Epidermal melanocyte (primary cell): ENCODE results near the gene AP4B1.

Source experiments
- DNase-seq: peaks from one replicate; pipeline ENCODE4 v3.0.0; 2011; ENCODE audit warnings: low spot score; ENCODE audit not compliant: insufficient read length

Gene AP4B1

GRCh38 chr1:113930499-113931161 lies 26.0 kb upstream of the AP4B1 start:
- DNase-seq = no peak

- DNase-seq = no peak
Measured at GRCh38 chr1:113929750-113930498, 25.3 kb upstream of the AP4B1 start.

- peak; percentile 70 for DNase-seq
Measured at GRCh38 chr1:113928941-113929749, 24.5 kb upstream of the AP4B1 start, which contains the start of gene HIPK1. TSS of gene HIPK1 (plus strand) at chr1:113929324.

DNA sequence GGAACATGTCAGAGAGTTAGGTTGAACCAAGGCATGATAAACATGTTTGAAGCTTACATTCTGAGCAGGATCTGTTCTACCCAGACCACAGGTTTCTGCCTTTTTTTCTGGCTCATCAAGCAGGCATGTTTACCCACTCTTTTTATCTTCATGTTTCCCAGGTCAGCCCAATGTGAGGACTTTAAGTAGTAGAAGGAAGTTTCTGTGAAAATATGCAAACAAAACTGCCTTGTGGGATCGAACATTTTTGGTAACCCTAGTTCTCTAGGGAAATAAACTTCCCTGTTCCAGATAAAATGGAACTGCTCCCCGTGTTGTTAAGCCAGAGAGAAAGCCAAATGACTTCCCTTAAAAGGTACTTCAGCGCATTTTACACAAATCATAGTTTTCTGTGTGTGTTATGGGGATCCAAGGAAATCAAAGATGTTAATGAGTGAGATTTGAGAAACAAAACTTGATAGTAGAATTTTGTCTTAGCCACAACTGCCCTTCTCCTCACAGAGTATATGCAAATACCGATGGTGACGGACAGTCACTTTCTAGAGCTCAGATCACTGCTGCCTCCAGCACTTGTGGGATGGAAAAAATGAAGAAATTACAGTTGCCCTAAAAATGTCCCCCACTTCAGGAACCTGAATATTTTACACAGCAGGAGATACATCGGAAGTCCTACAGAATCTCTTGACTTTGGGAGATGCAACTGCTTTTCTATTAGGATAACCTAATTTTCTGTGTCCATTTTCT lies 23.8 kb upstream of the AP4B1 start:
- no peak for DNase-seq

GRCh38 chr1:113924473-113924872 lies 19.9 kb upstream of the AP4B1 start:
- no peak for DNase-seq

GRCh38 chr1:113922957-113923356 lies 18.4 kb upstream of the AP4B1 start:
- no peak for DNase-seq

DNA sequence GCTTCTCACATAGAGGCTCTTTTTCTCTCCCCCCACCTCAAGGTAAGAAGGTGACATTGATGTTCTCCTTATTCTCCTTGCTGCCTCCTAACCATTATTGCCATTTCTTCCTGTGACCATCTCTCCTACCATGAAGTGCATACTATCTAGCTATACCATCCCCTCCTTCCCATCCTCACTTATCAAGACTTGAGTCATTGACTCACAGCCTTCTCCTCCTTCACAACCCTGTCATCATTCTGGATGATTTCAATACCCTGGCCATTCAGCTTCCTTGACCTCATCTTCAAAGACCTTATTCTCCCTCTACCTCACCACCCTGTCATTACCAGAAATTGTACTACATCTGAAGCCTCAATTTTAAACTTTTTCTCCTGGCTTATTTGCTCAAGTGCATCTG lies 13.6 kb upstream of the AP4B1 start:
- no peak for DNase-seq

GRCh38 chr1:113917400-113918082 lies 12.9 kb upstream of the AP4B1 start:
- no peak for DNase-seq

DNA sequence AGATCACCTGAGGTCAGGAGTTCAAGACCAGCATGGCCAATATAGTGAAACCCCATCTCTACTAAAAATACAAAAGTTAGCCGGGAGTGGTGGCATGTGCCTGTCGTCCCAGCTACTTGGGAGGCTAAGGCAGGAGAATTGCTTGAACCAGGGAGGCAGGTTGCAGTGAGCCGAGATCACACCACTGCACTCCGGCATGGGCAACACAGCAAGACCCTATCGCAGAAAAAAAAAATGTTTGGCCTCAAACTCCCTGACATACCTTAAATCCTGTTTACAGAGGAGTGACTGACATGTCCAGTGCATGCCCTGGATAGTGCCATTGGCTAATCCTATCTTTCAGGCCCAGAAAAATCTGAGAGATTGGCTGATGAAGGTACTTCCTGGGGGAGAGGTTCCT lies 12.4 kb upstream of the AP4B1 start:
- DNase-seq = no peak

DNA sequence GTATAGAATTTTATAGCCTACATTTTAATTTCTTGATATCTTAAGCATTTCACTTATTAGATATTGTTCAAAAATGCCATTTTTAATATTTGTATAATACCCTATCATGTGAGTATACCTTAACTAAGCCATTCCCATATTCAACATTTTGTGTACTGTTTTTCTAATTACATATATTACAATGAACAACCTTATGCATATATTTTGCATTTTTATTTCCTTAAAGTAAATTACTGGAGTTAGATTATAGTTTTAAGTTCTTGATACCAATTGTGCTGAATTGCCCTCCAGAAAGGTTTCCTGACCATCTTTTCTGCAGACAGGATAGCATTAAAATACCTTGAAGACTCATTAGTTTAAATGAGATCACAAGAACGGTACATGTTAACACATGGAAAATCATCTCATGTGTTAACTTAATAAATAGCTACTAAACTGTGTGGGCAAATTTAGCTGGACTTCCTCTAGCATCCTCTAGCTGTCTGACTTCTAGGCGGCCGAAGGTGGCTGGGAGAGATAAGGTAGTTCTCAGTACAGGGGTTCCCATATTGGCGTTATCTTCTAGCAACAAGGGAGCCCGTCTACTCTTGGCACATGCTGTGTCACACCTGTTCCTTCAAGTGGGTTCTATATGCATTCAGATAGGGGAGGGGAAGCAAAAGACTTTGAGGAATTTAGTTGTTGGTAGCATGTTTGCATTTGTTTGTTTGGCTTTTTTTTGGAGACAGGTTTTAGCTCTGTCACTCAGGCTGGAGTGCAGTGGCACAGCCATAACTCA lies 9.5 kb upstream of the AP4B1 start:
- DNase-seq = no peak

DNA sequence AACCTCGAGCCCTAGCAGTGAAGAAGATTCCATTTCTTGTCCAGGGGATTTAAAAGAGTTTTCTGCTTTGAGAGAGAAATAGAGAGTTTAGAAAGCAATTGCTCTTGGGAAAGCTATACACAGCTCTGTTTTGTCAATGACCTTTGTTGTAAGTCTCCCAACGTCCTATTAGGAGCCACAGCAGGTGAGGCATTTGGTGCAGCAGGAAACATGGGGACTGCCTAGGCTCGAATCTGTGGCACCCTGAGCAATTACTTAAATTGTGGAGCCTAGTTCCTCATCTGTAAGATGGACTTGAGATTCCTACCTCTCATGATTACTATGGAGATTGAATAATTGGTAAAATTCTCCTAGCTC lies 8.7 kb upstream of the AP4B1 start:
- DNase-seq = no peak

GRCh38 chr1:113912594-113913311 lies 8.2 kb upstream of the AP4B1 start:
- no peak for DNase-seq

- no peak for DNase-seq
Measured at GRCh38 chr1:113905435-113905861, 849 bp upstream of the AP4B1 start.

DNA sequence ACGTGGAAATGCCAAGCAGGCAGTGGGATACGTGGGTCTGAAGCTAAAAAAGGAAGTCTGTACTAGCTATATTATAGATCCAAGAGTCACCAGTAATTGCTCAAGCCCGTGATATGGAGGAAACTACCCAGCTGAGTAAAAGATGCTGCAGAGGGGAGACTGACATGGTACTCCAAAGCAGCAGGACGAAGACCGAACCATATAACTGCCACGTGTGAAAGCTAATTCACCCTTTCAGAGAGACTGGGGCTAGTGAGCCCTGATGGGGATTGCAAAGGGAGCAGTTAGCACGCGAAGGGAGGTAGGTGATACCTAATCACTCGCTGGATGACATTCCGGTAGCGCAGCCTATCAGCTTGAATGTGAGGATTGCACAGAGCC lies 316 bp downstream of the AP4B1 start:
- no peak for DNase-seq

DNA sequence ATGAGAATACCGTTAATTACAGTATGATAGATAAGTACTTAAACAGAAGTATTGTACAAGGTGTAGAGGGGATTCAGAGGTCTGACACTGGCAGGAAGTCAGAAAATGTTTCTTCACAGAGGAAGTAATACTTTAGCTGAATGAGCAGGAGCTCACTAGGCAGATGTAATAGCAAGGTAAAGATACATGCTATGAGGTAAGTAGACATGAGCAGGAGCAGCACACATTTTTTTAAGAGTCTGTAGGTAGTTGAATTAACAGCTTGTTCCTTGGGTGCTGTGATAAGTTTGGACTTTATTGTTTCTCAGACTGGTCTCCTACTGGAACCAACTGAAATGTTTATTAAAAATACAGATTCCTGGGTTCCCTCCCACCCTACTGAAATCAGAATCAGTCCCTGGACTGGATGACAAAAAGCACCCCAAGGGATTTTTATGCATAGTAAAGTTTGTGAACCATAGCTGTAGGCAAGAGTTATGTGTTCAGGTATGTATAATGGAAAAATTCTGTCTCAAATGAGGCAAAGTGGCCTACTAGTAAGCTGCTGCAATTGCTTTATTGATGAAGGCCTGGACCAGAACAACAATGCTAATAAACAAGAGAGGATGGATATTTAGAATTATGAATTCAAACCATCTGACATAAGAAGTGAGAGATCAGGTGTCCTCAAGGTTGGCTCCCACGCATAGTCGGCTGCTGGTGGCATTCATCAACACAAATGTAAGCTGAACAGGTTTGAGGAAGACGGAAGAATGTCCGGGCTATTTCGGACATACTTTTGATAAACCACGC lies 902 bp downstream of the AP4B1 start:
- DNase-seq = no peak

- no peak for DNase-seq
Measured at GRCh38 chr1:113901191-113901590, 3.4 kb downstream of the AP4B1 start.

DNA sequence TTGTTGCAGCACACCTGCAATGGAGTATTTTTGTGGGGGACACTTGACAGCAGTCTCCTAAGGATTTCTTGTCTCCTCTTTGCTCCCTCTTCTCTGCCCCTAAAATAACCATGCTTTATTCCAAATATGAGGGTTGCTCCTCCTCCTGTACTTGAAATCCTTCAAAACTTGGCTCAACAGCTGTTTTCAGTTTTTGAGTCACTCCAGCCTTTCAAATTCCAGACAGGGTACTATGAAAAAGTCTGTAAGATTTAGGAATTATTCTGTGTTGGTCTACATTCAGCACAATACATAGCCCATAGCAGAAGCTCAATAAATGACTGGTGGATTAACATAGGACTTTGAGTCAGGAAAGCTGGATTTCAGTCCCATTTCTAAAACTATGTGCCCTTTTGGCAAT lies 5.5 kb downstream of the AP4B1 start:
- no peak for DNase-seq

- no peak for DNase-seq
Measured at GRCh38 chr1:113898241-113898814, 6.3 kb downstream of the AP4B1 start.
